Stimulated activated CD4-positive, alpha-beta T cell treated with anti-CD3 and anti-CD28 coated beads, Interleukin-4, amount 100 ng/mL, for 1 hour (primary cell): ENCODE results near the gene ONECUT2.

Source experiments
- DNase-seq: peaks from one replicate; pipeline ENCODE4 v3.0.0-alpha.2; 2020

The ONECUT2 gene

GRCh38 chr18:57431467-57432080, 3.6 kb upstream of the ONECUT2 start:
- no peak for DNase-seq

GRCh38 chr18:57432140-57432539, 3.0 kb upstream of the ONECUT2 start:
- DNase-seq, result no peak

GRCh38 chr18:57432751-57433400, 2.3 kb upstream of the ONECUT2 start:
- no peak for DNase-seq

- DNase-seq, result no peak
Measured at GRCh38 chr18:57433482-57433881, 1.7 kb upstream of the ONECUT2 start.

- DNase-seq, result no peak
Measured at GRCh38 chr18:57433934-57434535, 1.1 kb upstream of the ONECUT2 start.

- no peak for DNase-seq
Measured at GRCh38 chr18:57435846-57436190, 644 bp downstream of the ONECUT2 start.

GRCh38 chr18:57436191-57436964, 1.2 kb downstream of the ONECUT2 start:
- no peak for DNase-seq

GRCh38 chr18:57436965-57437333, 1.8 kb downstream of the ONECUT2 start:
- no peak for DNase-seq

- no peak for DNase-seq
Measured at GRCh38 chr18:57437402-57437765, 2.2 kb downstream of the ONECUT2 start.

- DNase-seq, result peak; percentile 59
Measured at GRCh38 chr18:57437766-57438671, 2.8 kb downstream of the ONECUT2 start.

GRCh38 chr18:57438743-57439608, 3.8 kb downstream of the ONECUT2 start:
- DNase-seq, result no peak

- DNase-seq, result no peak
Measured at GRCh38 chr18:57439609-57439968, 4.4 kb downstream of the ONECUT2 start.

- DNase-seq, result no peak
Measured at GRCh38 chr18:57439985-57440330, 4.8 kb downstream of the ONECUT2 start.

GRCh38 chr18:57440331-57441070, 5.3 kb downstream of the ONECUT2 start:
- no peak for DNase-seq

- DNase-seq, result no peak
Measured at GRCh38 chr18:57441071-57441794, 6.1 kb downstream of the ONECUT2 start.

- DNase-seq, result no peak
Measured at GRCh38 chr18:57443247-57443646, 8.1 kb downstream of the ONECUT2 start.

GRCh38 chr18:57443702-57444101, 8.5 kb downstream of the ONECUT2 start:
- DNase-seq, result no peak

- DNase-seq, result no peak
Measured at GRCh38 chr18:57444301-57444759, 9.2 kb downstream of the ONECUT2 start.

- no peak for DNase-seq
Measured at GRCh38 chr18:57445488-57446319, 10.5 kb downstream of the ONECUT2 start.

- DNase-seq, result no peak
Measured at GRCh38 chr18:57446322-57446721, 11.1 kb downstream of the ONECUT2 start.
